Upper lobe of left lung (tissue), 4 donors: ENCODE results near the gene MIA2.

Experiments
- POLR2A ChIP-seq, 4 donors: fragments of 450-650 bp; IDR thresholded peaks; one replicate each; pipeline ENCODE4 v1.5.1; 2016 to 2017; ENCODE audit warnings: antibody characterized with exemption in 4 of 4, mild to moderate bottlenecking in 2 of 4
- TF ChIP-seq, protein P1 (sequence below), 6 experiments: fragments of 450-650 bp in 4 of 6; fragments of 200-600 bp in 2 of 6; sonication (generic) in 2 of 6; IDR thresholded peaks; one replicate each; pipeline ENCODE4 v1.5.1; 2016 to 2019; ENCODE audit warnings: antibody characterized with exemption in 6 of 6

DNA sequence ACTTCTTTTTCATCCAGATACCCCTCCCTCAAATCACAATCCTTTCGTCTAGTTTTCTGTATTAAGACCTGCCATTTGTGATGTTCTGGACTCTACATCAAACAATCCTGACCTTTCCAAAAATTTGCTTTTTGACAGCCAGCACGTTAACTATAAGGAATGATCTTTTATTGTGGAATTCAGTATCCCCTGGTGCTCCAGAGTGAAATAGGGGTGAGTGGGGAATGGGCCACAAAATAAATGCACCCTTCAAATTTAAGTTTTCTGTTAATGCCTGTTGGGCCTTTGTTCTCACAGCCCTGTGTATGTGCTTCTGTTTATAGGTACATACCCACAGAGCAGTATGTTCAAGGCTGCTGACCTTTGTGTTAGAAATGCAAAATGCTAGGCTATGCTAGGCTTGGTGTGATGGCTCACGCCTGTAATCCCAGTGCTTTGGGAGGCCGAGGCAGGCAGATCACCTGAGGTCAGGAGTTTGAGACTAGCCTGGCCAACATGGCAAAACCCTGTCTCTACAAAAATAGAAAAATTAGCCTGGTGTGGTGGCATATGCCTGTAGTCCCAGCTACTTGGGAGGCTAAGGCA, 46.7 kb upstream of the MIA2 start:
- no peak for TF ChIP-seq POLR2A (IDR thresholded peaks at IDR 0.05)
- TF ChIP-seq, protein P1, sequence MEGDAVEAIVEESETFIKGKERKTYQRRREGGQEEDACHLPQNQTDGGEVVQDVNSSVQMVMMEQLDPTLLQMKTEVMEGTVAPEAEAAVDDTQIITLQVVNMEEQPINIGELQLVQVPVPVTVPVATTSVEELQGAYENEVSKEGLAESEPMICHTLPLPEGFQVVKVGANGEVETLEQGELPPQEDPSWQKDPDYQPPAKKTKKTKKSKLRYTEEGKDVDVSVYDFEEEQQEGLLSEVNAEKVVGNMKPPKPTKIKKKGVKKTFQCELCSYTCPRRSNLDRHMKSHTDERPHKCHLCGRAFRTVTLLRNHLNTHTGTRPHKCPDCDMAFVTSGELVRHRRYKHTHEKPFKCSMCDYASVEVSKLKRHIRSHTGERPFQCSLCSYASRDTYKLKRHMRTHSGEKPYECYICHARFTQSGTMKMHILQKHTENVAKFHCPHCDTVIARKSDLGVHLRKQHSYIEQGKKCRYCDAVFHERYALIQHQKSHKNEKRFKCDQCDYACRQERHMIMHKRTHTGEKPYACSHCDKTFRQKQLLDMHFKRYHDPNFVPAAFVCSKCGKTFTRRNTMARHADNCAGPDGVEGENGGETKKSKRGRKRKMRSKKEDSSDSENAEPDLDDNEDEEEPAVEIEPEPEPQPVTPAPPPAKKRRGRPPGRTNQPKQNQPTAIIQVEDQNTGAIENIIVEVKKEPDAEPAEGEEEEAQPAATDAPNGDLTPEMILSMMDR (IDR thresholded peaks at IDR 0.05) = no peak
